ENCODE measurements around the gene ARL4A. TPM values are rescaled to one million over a fixed set of nuclear protein-coding genes. Genes with fewer than 3 reads are reported as not detected.

Gene ARL4A
- total RNA-seq, 1 donor from 2014 or later: 41.2 TPM

- Mint-ChIP-seq H3K36me3 (ENCODE audit: low read depth, unreplicated experiment) (no peaks in the 10 kb centered on the region), H3K27ac (ENCODE audit: unreplicated experiment) (no peak overlapping the region), H3K4me3 (ENCODE audit: unreplicated experiment) (no peak overlapping the region), H3K27me3 (ENCODE audit: unreplicated experiment) (no peaks in the 10 kb centered on the region), H3K9me3 (ENCODE audit: unreplicated experiment) (no peaks in the 10 kb centered on the region), H3K4me1 (ENCODE audit: unreplicated experiment) (peaks cover 48% of the 10 kb centered on the region)
- DNase-seq (ENCODE audit: low spot score): no peak
- no peak for TF ChIP-seq CTCF (IDR thresholded peaks at IDR 0.05; ENCODE audit: unreplicated experiment)
Observed at GRCh38 chr7:12721286-12721830, 33.9 kb downstream of the ARL4A start.

- DNase-seq (ENCODE audit: low spot score): no peak
- peaks cover 40% of the 10 kb centered on the region for H3K4me1 Mint-ChIP-seq (ENCODE audit: unreplicated experiment)
- no peak for TF ChIP-seq CTCF (IDR thresholded peaks at IDR 0.05; ENCODE audit: unreplicated experiment)
- H3K36me3 Mint-ChIP-seq (ENCODE audit: low read depth, unreplicated experiment): no peaks in the 10 kb centered on the region
- H3K9me3 Mint-ChIP-seq (ENCODE audit: unreplicated experiment): no peaks in the 10 kb centered on the region
- no peak overlapping the region for H3K27ac Mint-ChIP-seq (ENCODE audit: unreplicated experiment)
- H3K4me3 Mint-ChIP-seq (ENCODE audit: unreplicated experiment): no peak overlapping the region
- H3K27me3 Mint-ChIP-seq (ENCODE audit: unreplicated experiment): no peaks in the 10 kb centered on the region
Observed at GRCh38 chr7:12722136-12722535, 34.7 kb downstream of the ARL4A start.

GRCh38 chr7:12722636-12723605 lies 35.5 kb downstream of the ARL4A start:
- DNase-seq (ENCODE audit: low spot score): no peak
- no peak overlapping the region for H3K4me3 Mint-ChIP-seq (ENCODE audit: unreplicated experiment)
- no peaks in the 10 kb centered on the region for H3K36me3 Mint-ChIP-seq (ENCODE audit: low read depth, unreplicated experiment)
- H3K27ac Mint-ChIP-seq (ENCODE audit: unreplicated experiment): peak overlapping the region; percentile 22
- no peaks in the 10 kb centered on the region for H3K27me3 Mint-ChIP-seq (ENCODE audit: unreplicated experiment)
- no peaks in the 10 kb centered on the region for H3K9me3 Mint-ChIP-seq (ENCODE audit: unreplicated experiment)
- no peak for TF ChIP-seq CTCF (IDR thresholded peaks at IDR 0.05; ENCODE audit: unreplicated experiment)
- H3K4me1 Mint-ChIP-seq (ENCODE audit: unreplicated experiment): peaks cover 44% of the 10 kb centered on the region

- Mint-ChIP-seq H3K36me3 (ENCODE audit: low read depth, unreplicated experiment) (no peaks in the 10 kb centered on the region), H3K27me3 (ENCODE audit: unreplicated experiment) (peaks cover 1% of the 10 kb centered on the region), H3K4me3 (ENCODE audit: unreplicated experiment) (no peak overlapping the region), H3K27ac (ENCODE audit: unreplicated experiment) (peak overlapping the region; percentile 64), H3K9me3 (ENCODE audit: unreplicated experiment) (no peaks in the 10 kb centered on the region), H3K4me1 (ENCODE audit: unreplicated experiment) (peaks cover 48% of the 10 kb centered on the region)
- no peak for TF ChIP-seq CTCF (IDR thresholded peaks at IDR 0.05; ENCODE audit: unreplicated experiment)
- DNase-seq (ENCODE audit: low spot score): no peak
Observed at GRCh38 chr7:12725575-12726316, 38.3 kb downstream of the ARL4A start.
